T-helper 1 cell (primary cell): ENCODE data around the gene IWS1.
"Not testable (repeated sequence)": the region's sequence is repeated elsewhere in the genome, so short reads cannot be mapped to it uniquely, and the experiment has no call there.

Source experiments
- DNase-seq, 5 donors: peaks; one replicate each; pipeline ENCODE4 v3.0.0-alpha.2; 2012 to 2020
- total RNA-seq, 4 donors: gene quantifications; one replicate each; lab custom pipeline; 2026; lab: John Stamatoyannopoulos, UW

IWS1 gene
- total RNA-seq, result 39.1 to 82.5 (median 68.7) reads per million in 4 donors

DNA sequence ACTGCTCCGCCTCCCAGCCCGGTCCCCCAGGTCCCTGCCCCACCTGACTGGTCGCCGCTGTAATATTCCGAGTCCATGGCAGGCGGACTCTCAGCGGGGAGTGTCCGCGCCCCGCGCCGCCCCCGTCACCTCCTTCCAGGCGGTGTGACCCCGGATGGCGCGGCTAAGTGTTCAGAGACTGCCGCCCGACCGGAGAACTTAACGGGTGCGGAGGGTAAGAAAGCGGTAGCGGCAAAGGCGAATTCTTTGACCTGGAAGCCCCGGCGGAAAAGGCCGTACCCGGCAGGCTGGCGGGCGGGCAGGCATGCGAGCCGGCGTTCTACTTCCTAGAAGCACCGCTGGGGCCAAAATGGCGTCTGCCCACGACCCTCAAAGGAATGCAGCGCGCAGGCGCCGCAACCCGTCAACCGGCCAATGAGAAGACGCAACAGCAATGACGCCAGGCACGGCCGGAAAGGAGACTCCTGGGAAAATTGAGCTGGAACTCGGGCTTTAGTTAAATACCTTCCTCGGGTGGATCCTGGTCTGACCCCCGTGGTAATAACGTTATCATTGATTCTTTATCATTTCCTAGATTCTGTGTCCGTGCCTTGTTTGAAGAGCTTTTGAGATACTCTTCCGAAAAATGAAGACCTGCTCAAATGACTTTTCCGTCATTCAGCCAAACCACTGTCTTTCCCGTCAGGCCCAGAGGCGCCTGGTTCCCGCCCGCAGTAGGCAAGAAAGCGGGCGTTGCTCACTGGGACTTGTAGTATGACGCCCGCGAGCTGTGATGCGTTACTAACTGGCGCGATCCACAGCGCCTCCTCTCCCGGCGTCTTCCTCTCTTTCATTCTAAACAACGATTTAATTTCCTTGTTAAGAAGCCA, at the start of gene IWS1:
Gene IWS1 (minus strand): TSS at position 358 of the 869 bp plus-strand sequence. CDS start 281 bp downstream, at position 77.
- peak; percentile 85 to 96 (median 90) for DNase-seq

DNA sequence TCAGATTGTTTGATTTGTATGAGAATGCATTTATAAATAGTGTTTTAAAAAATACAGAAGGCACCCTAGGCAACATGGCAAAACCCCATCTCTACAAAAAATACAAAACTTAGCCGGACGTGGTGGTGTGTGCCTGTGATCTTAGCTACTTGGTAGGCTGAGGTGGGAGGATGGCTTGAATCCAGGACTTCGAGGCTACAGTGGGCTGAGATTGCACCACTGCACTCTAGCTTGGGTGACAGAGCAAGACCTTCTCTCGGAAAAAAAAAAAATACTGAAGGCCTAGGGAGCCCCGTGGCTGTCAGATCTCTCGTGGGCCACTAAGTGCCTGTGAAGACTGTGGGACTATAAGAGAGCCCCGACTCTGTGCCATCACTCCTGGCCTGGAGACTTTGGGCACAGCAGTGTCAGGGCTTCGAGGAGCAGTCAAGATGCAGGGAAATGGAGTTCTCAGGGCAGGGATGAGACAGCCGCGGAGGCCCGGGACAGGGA, 49.7 kb upstream of the IWS1 start:
- DNase-seq, result no peak

DNA sequence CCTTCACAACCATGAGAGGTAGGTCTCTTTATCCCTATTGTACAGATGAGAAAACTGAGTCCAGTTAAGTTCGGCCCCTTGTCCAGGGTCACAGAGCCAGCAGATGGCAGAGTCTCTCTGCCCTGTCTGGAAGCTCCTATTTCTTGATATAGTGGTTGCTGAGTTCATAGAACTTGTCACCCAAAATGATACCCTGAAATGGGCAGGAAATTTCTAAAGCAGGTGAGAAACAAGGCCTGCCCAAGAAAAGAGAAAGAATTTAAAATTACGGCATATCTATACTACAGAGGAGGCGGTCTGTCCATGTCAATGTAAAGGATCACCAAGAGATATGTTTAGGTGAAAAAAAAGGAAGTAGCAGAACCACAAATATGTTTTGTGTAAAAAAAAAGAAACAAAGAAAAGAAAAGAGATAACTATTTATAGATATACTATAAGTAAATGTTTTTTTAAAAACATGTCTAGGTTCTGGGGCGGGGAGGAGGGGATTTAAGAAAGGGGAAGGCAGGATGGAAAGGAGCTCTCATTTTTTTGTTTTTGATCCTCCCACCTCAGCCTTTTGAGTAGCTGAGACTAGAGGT, 49.0 kb upstream of the IWS1 start:
- DNase-seq, result no peak

DNA sequence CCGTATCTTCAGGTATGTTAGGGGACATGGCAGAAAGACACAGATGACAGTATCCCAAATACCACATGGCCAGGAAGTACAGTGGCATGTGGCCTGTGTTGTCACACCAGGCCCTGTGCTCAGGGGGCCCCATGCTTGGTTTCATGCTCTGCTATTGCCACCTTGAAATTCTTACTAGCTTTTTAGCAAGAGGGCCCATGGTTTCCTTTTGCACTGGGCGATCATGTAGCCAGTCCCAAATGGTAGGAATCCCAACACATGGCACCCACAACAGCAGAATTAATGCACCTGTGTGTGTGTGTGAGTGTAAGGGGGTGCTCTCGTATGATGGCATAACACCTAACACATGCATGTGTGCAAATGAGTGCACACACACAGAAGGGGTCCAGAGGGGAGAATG, 48.4 kb upstream of the IWS1 start:
- no peak for DNase-seq

DNA sequence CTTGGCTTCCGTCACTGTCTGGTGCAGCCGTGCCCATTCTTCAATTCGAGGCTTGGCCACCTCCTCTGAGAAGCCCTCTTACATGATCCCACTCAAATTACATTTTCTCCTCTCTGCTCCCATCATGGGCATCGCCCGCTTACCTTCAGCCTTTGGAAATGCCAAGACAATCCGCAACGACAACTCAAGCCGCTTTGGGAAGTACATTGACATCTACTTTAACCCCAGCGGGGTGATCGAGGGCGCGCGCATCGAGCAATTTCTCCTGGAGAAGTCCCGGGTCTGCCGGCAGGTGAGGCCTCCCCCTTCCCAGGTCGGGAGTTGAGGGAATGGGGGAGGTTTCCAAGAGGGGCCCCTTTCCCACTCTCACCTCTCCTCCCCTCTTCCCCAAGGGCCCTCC, 47.5 kb upstream of the IWS1 start:
- no peak for DNase-seq

DNA sequence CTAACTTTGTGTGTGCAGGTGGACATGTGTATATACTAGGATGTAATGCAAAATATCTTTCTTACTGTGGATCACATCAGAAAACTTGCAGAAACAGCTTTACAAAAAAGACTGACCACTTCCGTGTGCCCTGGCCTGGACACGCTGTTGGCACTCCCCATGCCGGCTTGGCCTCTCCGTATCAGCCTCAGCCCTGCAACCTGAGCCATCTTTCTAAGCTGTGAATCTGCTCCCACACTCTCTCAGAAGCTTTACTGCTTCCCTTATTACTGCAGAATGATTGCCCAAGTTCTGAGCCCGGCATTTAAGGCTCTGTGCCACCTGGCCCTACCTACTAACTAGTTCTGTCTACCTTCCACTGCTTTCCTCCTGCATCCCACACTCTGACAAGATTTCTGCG, 47.0 kb upstream of the IWS1 start:
- no peak for DNase-seq

DNA sequence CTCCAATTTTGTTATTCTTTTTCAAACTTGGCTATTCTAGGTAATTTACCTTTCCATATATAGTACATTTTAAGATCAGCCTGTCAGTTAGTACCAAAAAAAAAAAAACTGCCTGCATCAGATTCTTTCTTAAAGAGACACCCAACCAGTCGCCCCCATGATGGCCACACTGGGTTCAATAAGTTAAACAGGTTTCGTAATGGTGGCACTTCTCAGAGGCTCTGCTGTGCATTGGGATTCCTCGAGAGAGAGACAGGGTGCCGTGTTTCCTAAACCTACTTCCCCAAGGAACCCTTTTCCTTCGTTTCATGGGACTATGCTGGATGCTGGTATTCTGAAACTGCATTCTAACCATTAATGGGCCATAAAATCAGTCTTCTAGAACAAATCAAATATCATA, 46.6 kb upstream of the IWS1 start:
- no peak for DNase-seq

DNA sequence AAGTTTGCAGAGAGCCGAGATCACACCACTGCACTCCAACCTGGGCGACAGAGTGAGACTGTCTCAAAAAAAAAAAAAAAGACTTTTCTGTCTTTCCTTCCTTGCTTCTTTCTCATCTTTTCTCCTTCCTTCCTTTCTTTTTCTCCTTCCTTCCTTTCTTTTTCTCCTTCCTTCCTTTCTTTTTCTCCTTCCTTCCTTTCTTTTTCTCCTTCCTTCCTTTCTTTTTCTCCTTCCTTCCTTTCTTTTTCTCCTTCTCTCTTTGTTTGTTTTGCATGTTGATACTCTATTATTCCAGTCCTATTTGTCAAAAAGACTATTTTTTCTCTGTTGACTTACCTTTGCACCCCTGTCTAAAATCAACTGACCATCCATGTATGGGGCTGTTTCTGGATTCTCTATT, 46.1 kb upstream of the IWS1 start:
- not testable (repeated sequence) for DNase-seq

DNA sequence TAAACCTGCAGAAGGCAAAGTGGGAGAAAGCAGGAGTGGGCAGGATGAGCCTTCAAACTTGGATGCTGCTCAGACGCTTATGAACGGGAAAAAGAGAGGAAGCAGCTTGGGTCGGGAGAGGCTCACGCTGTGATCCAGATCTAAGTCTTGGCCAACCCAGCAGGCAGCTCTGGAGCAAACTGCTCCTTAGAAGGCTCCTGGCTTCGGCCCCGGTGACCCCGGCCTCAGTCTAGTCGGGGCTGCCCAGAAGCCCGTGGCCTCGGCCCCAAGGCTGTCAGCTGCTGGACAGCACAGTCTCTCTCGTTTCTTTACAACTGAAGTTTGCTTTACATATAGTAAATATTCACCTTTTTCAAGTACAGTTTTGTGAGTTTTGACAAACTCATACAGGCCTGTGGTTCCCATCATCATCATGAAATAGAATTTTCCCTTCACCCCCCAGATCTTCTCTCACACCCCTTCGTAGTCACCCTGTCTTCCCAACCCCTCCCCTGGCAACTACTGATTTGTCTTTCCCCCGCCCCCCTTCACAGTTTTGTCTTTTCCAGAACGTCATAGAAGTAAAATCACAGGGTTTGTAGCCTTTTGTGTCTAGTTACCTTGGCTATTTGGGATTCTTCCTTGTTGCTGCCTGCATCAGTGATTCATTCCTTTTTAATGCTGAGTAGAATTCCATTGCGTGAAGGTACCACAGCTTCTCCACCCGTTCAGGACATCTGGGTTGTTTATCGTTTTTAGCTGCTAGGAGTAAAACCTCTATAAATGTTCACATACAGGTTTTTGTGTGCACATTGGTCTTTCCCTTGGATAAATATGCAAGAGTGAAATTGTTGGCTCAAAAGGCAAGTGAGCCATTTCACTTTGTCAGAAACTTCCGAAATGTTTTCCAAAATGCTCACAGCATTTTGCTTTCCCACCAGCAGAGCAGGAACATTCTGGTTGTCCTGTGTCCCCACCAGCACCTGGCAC, 44.3 kb upstream of the IWS1 start:
- DNase-seq, result no peak

DNA sequence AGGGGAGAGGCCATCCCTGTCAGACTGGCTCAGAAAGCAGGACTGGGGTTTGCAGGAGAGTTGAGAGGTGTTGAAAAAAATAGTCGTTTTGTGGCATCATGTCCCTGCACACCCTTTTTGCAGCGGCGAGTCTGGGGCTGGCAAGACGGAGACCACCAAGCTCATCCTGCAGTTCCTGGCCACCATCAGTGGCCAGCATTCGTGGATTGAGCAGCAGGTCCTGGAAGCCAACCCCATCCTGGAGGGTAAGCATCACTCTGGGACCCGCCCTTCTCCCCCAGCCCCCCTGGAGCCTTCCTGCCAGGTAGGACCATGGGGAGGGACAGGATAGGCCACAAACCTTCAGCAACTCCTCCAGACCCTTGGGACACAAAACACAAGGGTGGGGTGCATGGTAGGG, 43.4 kb upstream of the IWS1 start:
- DNase-seq, result no peak

DNA sequence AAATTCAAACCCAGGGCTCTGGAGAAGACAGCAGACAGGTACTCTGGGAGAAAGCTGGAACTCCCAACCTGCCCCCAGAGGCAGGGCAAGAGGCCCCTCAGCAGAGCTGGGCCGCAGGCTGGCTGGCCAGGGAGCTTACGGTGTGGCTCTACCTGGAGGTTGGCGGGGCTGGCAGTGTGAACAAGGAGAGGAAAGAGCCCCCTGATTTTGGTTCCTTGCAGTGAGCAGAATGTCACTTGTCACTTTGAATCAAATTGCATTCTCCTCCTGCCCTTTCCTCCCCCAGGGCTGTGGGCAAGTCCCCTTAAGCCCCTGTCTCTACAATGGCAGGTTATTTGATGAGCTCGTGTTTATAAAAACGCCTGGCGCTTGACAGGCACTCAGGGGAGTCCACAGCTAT, 41.8 kb upstream of the IWS1 start:
- no peak for DNase-seq

DNA sequence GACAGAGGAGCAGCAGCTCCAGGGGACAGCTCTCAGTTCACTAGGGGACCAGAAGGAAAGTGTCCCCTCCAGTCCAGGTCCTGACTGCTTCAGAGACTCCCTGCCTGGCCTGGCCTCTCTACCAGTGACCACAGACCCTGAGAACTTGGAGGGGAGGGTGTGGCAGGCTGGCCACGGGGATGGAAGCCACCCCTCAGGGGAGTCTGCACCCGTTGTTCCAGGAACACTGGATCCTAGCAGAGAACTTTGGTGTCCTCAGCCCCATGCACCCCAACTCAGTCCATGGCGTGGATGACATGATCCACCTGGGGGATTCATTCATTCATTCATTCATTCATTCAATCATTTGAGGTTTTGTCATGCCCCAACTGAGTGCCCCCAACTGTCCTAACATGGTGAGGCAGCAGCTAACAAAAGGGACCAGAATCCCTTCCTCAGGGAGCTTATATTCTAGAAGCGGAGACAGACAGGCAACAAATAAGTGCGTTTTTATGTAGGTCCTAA, 41.1 kb upstream of the IWS1 start:
- no peak for DNase-seq

DNA sequence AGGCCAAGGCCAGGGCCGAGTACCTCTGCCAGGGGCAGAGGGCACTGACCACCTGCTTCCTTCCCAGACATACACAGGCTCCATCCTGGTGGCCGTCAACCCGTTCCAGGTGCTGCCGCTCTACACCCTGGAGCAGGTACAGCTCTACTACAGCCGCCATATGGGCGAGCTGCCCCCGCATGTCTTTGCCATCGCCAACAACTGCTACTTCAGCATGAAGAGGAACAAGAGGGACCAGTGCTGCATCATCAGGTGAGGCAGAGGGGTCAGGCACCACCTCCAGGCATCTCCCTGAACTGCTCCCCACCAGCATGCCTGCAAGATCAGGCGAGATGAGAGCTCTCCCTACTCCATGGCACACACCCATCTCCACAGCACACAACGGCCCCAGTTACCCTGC, 40.3 kb upstream of the IWS1 start:
- DNase-seq, result no peak

DNA sequence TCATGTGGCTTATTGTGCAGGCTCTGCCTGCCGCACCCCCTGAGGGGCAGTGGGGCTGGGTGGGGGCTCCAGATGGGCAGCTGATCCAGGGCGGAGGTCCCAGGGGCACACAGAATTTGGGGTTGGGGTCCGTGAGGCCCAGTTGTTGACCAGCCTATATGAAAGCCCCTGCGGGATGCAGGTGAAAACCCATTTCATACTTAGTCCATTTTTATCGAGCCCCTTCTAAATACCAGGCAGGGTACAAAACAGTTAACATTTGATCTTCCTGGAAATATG, 39.8 kb upstream of the IWS1 start:
- no peak for DNase-seq

DNA sequence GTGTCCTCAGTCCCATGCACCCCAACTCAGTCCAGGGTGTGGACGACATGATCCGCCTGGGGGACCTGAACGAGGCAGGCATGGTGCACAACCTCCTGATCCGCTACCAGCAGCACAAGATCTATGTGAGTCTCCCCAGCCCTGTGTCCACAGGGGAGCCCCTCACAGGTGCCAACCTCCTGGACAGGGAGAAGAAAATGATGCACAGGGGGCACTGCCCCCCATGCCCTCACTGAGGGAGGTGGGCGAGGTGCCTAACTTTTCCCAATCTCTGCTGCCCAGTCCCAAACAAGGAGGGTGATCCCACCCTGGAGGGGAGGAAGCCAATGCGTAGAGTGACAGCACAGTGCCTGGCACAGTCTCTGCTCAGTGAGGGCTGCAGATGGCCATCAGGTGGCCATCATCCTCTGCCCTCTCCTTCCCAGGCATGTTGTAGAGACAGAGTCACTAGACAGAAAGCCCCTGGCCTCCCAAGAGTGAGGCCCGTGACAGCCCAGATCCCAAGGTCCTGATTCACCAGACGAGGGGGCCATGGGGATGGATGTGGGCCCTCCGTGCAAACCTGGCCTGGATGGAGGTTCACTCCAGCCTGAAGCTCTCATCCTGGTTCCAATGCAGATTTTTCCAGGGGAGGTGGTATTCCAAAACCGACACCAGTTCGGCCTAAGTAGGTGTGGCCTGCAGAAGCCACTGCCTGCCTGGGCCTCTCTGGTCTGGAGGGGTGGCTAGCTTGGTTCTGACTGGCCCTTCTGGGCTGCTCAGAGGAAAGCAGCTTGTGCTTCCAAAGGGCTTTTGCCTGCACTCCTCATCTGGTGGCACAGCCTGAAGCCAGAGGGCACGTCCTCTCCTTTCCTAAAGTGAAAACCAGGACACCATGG, 39.2 kb upstream of the IWS1 start:
- DNase-seq, result no peak

DNA sequence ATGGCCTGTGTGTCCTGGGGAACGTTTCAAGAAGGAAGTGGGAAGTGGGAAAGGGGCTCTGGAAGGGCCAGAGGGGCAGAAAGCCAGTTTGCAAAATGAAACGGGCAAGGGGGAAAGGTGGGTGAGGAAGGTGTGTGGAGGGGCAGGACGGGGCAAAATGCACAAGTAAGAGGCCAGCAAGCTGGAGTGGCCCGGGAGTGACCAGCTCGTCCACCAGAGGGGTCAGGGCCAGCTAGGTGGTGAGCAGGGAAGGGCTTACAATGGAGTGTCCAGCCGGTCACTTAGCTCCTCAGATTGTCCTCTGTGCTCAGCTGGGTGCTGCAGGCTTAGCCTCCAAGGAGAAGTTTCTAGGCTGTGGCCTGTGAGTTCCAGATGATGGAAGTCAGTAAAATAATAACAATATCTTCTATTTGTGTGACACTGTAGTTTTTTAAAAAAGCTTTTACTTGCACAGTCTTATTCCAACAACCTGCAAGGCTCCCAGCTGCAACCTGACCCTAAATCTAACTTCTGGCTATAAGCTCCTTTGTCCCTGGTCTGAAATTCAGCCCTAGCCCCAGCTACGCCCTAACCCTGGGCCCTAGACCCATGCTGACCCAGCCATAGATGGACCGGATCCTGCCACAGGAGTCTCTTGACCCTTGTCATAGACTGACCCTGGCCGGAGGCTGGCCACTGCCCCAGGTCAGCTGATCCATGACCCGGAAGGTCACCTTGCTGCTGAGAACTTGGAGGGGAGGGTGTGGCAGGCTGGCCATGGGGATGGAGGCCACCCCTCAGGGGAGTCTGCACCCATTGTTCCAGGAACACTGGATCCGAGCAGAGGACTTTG, 38.4 kb upstream of the IWS1 start:
- DNase-seq, result no peak

DNA sequence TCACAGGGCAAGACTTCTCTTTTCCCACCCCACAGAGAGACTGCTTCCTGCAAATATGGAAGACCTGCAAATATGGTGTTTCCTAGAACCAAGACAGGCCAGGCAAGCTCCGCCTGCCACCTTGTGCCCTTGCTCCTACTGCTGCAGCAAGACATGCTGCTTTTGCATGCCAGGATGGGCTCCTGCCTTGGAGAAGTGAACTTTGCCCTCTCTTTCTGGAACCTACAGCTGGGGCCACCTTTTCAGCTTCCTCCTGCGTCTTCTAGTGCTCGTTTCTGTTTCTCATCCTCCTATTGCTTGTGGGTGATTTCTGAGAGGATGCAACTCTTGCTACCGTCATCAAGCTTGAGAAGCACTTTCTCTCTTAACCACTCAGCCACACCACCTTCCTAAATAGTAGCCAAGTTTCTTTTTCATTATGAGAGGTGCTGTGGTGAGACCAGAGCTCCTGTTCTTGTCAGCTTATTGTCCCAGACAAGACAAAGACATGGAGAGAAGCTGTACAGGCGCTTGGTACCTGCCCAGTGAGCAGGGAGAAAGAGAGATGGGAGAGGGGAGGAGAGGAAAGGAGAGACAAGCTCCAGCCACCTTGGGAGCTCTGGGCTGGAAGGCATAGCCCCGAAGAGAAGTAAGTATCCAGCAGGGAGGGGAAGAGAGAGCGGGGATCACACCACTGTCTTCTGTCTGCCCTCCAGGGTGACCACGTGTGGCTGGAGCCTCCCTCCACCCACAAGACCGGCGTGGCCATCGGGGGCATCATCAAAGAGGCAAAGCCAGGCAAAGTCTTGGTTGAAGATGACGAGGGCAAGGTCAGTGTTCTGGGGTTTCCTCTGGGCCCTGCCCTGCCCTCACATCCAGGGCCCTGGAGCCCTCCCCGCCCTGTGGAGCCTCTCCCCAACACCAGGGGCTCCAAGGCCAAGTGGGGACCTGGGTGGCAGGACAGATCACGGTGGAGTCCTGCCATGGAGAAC, 37.5 kb upstream of the IWS1 start:
- DNase-seq, result peak in 1 of 5 donors; percentile 86

DNA sequence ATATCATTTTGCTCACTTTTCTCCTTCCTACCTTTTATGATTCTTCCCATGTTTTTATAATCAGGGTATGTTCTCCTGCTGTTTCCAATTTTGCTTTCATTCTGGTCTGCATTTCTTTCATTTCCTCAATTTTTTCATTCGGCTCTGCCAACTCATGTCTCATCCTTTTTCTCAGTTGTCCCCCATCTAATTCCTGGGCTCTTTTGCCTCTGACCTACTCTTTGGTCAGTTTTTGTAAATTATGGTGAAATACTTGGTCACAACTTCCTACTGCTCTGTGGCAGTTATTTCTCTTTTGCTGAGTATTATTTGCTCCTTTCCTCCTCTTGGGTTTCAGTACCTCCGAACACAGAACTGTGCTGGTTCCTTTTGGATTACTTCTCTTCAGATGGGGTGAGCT, 36.6 kb upstream of the IWS1 start:
- no peak for DNase-seq

DNA sequence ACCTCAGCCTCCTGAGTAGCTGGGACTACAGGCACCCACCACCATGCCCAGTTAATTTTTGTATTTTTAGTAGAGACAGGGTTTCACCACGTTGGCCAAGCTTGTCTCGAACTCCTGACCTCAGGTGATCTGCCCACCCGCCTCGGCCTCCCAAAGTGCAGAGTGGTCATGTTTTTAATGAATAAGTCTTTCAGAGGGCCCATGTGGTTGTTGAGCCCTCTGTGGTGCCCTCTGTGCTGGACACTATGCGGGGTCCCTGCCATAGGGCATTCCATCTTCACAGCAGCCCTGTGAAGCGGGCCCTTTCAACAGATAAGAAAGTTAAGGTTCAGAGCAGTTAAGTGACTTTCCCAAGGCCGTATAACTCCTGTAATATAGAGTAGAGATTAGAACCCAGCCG, 35.1 kb upstream of the IWS1 start:
- DNase-seq, result no peak

DNA sequence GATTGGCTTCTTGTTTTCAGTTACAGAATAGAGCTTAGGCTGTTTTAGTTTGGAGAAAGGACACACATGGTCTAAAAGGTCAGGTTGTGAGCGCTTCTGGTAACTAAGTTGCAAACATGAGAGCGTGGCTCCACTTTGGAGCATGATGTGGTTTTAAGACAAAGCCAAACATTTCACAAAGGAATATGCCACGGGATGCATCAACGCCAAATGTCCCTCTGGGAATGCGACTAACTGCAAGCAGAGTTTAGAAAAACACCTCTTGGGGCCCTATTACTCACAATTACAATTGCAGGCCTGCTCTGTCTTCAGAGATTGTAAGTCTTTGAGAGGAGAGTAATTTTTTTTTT, 34.6 kb upstream of the IWS1 start:
- no peak for DNase-seq
